ENCODE data around the gene PKIG.

Gene PKIG

GRCh38 chr20:44600758-44601201, 18.4 kb downstream of the PKIG start:
- Histone ChIP-seq H3K27ac (ENCODE audit: insufficient read depth, low read length, poor library complexity, severe bottlenecking) (no peak overlapping the region), H3K9me3 (ENCODE audit: control insufficient read depth, low read length) (no peaks in the 10 kb centered on the region), H3K36me3 (ENCODE audit: control insufficient read depth, insufficient read depth, low read length) (no peaks in the 10 kb centered on the region), H3K27me3 (replicated peaks; ENCODE audit: control insufficient read depth, insufficient read depth, low read length, poor library complexity, severe bottlenecking) (no peaks in the 10 kb centered on the region), H3K4me3 (ENCODE audit: insufficient read depth, low read depth, low read length, poor library complexity, severe bottlenecking) (no peak overlapping the region), H3K4me1 (ENCODE audit: control insufficient read depth, insufficient read depth, low read length, poor library complexity, severe bottlenecking) (peaks cover 5% of the 10 kb centered on the region)
- DNase-seq = no peak

GRCh38 chr20:44601236-44601671, 18.9 kb downstream of the PKIG start:
- Histone ChIP-seq H3K4me1 (ENCODE audit: control insufficient read depth, insufficient read depth, low read length, poor library complexity, severe bottlenecking) (peaks cover 5% of the 10 kb centered on the region), H3K36me3 (ENCODE audit: control insufficient read depth, insufficient read depth, low read length) (no peaks in the 10 kb centered on the region), H3K4me3 (ENCODE audit: insufficient read depth, low read depth, low read length, poor library complexity, severe bottlenecking) (no peak overlapping the region), H3K9me3 (ENCODE audit: control insufficient read depth, low read length) (no peaks in the 10 kb centered on the region), H3K27me3 (replicated peaks; ENCODE audit: control insufficient read depth, insufficient read depth, low read length, poor library complexity, severe bottlenecking) (no peaks in the 10 kb centered on the region), H3K27ac (ENCODE audit: insufficient read depth, low read length, poor library complexity, severe bottlenecking) (no peak overlapping the region)
- DNase-seq = no peak

- H3K4me1 ChIP-seq (ENCODE audit: control insufficient read depth, insufficient read depth, low read length, poor library complexity, severe bottlenecking) = peaks cover 5% of the 10 kb centered on the region
- no peak for DNase-seq
- no peaks in the 10 kb centered on the region for H3K36me3 ChIP-seq (ENCODE audit: control insufficient read depth, insufficient read depth, low read length)
- no peaks in the 10 kb centered on the region for H3K27me3 ChIP-seq (replicated peaks; ENCODE audit: control insufficient read depth, insufficient read depth, low read length, poor library complexity, severe bottlenecking)
- H3K9me3 ChIP-seq (ENCODE audit: control insufficient read depth, low read length) = no peaks in the 10 kb centered on the region
- H3K4me3 ChIP-seq (ENCODE audit: insufficient read depth, low read depth, low read length, poor library complexity, severe bottlenecking) = no peak overlapping the region
- H3K27ac ChIP-seq (ENCODE audit: insufficient read depth, low read length, poor library complexity, severe bottlenecking) = no peak overlapping the region
Measured at GRCh38 chr20:44601801-44602204, 19.4 kb downstream of the PKIG start.

- no peak overlapping the region for H3K4me3 ChIP-seq (ENCODE audit: insufficient read depth, low read depth, low read length, poor library complexity, severe bottlenecking)
- H3K27me3 ChIP-seq (replicated peaks; ENCODE audit: control insufficient read depth, insufficient read depth, low read length, poor library complexity, severe bottlenecking) = no peaks in the 10 kb centered on the region
- no peak for DNase-seq
- H3K9me3 ChIP-seq (ENCODE audit: control insufficient read depth, low read length) = no peaks in the 10 kb centered on the region
- no peaks in the 10 kb centered on the region for H3K36me3 ChIP-seq (ENCODE audit: control insufficient read depth, insufficient read depth, low read length)
- peaks cover 5% of the 10 kb centered on the region for H3K4me1 ChIP-seq (ENCODE audit: control insufficient read depth, insufficient read depth, low read length, poor library complexity, severe bottlenecking)
- no peak overlapping the region for H3K27ac ChIP-seq (ENCODE audit: insufficient read depth, low read length, poor library complexity, severe bottlenecking)
Measured at GRCh38 chr20:44603327-44603726, 20.9 kb downstream of the PKIG start.

GRCh38 chr20:44606725-44607441, 24.5 kb downstream of the PKIG start:
- Histone ChIP-seq H3K36me3 (ENCODE audit: control insufficient read depth, insufficient read depth, low read length) (no peaks in the 10 kb centered on the region), H3K4me1 (ENCODE audit: control insufficient read depth, insufficient read depth, low read length, poor library complexity, severe bottlenecking) (peaks cover 9% of the 10 kb centered on the region), H3K27me3 (replicated peaks; ENCODE audit: control insufficient read depth, insufficient read depth, low read length, poor library complexity, severe bottlenecking) (no peaks in the 10 kb centered on the region), H3K9me3 (ENCODE audit: control insufficient read depth, low read length) (no peaks in the 10 kb centered on the region), H3K4me3 (ENCODE audit: insufficient read depth, low read depth, low read length, poor library complexity, severe bottlenecking) (no peak overlapping the region), H3K27ac (ENCODE audit: insufficient read depth, low read length, poor library complexity, severe bottlenecking) (no peak overlapping the region)
- DNase-seq = no peak

- Histone ChIP-seq H3K27ac (ENCODE audit: insufficient read depth, low read length, poor library complexity, severe bottlenecking) (no peak overlapping the region), H3K4me3 (ENCODE audit: insufficient read depth, low read depth, low read length, poor library complexity, severe bottlenecking) (no peak overlapping the region), H3K9me3 (ENCODE audit: control insufficient read depth, low read length) (no peaks in the 10 kb centered on the region), H3K27me3 (replicated peaks; ENCODE audit: control insufficient read depth, insufficient read depth, low read length, poor library complexity, severe bottlenecking) (no peaks in the 10 kb centered on the region), H3K4me1 (ENCODE audit: control insufficient read depth, insufficient read depth, low read length, poor library complexity, severe bottlenecking) (peaks cover 9% of the 10 kb centered on the region), H3K36me3 (ENCODE audit: control insufficient read depth, insufficient read depth, low read length) (peaks cover 3% of the 10 kb centered on the region)
- no peak for DNase-seq
Measured at GRCh38 chr20:44609006-44609515, 26.7 kb downstream of the PKIG start.

GRCh38 chr20:44609516-44610312, 27.3 kb downstream of the PKIG start:
- H3K4me3 ChIP-seq (ENCODE audit: insufficient read depth, low read depth, low read length, poor library complexity, severe bottlenecking) = no peak overlapping the region
- peak; percentile 58 to 68 (median 64) for DNase-seq
- no peaks in the 10 kb centered on the region for H3K27me3 ChIP-seq (replicated peaks; ENCODE audit: control insufficient read depth, insufficient read depth, low read length, poor library complexity, severe bottlenecking)
- peaks cover 10% of the 10 kb centered on the region for H3K4me1 ChIP-seq (ENCODE audit: control insufficient read depth, insufficient read depth, low read length, poor library complexity, severe bottlenecking)
- no peaks in the 10 kb centered on the region for H3K9me3 ChIP-seq (ENCODE audit: control insufficient read depth, low read length)
- peak overlapping the region; percentile 13 for H3K27ac ChIP-seq (ENCODE audit: insufficient read depth, low read length, poor library complexity, severe bottlenecking)
- peaks cover 3% of the 10 kb centered on the region for H3K36me3 ChIP-seq (ENCODE audit: control insufficient read depth, insufficient read depth, low read length)

GRCh38 chr20:44610313-44610962, 28.1 kb downstream of the PKIG start:
- peaks cover 3% of the 10 kb centered on the region for H3K36me3 ChIP-seq (ENCODE audit: control insufficient read depth, insufficient read depth, low read length)
- no peaks in the 10 kb centered on the region for H3K27me3 ChIP-seq (replicated peaks; ENCODE audit: control insufficient read depth, insufficient read depth, low read length, poor library complexity, severe bottlenecking)
- DNase-seq = peak in 1 of 3 donors; percentile 4
- H3K4me3 ChIP-seq (ENCODE audit: insufficient read depth, low read depth, low read length, poor library complexity, severe bottlenecking) = no peak overlapping the region
- H3K4me1 ChIP-seq (ENCODE audit: control insufficient read depth, insufficient read depth, low read length, poor library complexity, severe bottlenecking) = peaks cover 17% of the 10 kb centered on the region
- H3K9me3 ChIP-seq (ENCODE audit: control insufficient read depth, low read length) = no peaks in the 10 kb centered on the region
- H3K27ac ChIP-seq (ENCODE audit: insufficient read depth, low read length, poor library complexity, severe bottlenecking) = peak overlapping the region; percentile 32

- no peak for DNase-seq
- H3K4me1 ChIP-seq (ENCODE audit: control insufficient read depth, insufficient read depth, low read length, poor library complexity, severe bottlenecking) = peaks cover 29% of the 10 kb centered on the region
- no peaks in the 10 kb centered on the region for H3K9me3 ChIP-seq (ENCODE audit: control insufficient read depth, low read length)
- H3K27me3 ChIP-seq (replicated peaks; ENCODE audit: control insufficient read depth, insufficient read depth, low read length, poor library complexity, severe bottlenecking) = no peaks in the 10 kb centered on the region
- peaks cover 3% of the 10 kb centered on the region for H3K36me3 ChIP-seq (ENCODE audit: control insufficient read depth, insufficient read depth, low read length)
- no peak overlapping the region for H3K27ac ChIP-seq (ENCODE audit: insufficient read depth, low read length, poor library complexity, severe bottlenecking)
- H3K4me3 ChIP-seq (ENCODE audit: insufficient read depth, low read depth, low read length, poor library complexity, severe bottlenecking) = no peak overlapping the region
Measured at GRCh38 chr20:44613575-44613974, 31.2 kb downstream of the PKIG start.
